ENCODE measurements around the gene NUDT5. TPM values are rescaled to one million over a fixed set of nuclear protein-coding genes. Genes with fewer than 3 reads are reported as not detected.

The NUDT5 gene
- total RNA-seq, 2 donors from 2014 or later, result 41.4 to 89.0 TPM

DNA sequence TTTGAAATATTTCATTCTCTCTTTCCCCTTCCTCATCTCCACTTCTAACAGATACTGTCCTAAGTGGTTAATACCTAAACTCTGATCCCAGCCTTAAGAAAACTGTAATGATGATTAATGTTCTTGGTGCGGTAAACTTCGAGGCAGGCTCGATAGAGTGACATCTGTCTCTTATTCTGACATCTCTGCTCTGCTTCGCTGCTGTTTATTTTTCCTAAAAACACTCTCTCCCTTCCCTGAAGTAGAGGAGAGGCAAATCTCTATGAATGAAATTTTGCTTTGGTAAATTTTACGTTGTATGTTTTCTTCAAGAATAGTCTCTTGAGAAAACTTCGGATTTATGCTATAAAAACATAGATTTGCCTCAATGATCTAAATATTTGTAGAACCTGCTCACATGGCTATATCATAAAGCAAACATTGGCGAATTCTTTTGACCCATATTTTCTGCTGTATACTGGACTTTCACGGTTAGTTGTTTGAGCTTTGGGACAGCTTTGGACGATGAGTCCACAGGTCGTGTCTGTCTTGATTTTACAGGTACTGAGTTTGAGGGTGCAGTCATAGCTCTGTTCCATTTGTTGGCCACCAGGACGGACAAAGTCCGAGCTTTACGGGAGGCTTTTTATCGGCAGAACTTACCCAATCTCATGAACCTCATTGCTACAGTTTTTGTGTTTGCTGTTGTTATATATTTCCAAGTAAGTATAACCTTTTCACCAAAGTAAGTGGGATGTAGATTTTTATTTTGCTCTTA lies 39.1 kb downstream of the NUDT5 start:
- TF ChIP-seq, protein P1, sequence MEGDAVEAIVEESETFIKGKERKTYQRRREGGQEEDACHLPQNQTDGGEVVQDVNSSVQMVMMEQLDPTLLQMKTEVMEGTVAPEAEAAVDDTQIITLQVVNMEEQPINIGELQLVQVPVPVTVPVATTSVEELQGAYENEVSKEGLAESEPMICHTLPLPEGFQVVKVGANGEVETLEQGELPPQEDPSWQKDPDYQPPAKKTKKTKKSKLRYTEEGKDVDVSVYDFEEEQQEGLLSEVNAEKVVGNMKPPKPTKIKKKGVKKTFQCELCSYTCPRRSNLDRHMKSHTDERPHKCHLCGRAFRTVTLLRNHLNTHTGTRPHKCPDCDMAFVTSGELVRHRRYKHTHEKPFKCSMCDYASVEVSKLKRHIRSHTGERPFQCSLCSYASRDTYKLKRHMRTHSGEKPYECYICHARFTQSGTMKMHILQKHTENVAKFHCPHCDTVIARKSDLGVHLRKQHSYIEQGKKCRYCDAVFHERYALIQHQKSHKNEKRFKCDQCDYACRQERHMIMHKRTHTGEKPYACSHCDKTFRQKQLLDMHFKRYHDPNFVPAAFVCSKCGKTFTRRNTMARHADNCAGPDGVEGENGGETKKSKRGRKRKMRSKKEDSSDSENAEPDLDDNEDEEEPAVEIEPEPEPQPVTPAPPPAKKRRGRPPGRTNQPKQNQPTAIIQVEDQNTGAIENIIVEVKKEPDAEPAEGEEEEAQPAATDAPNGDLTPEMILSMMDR (IDR thresholded peaks at IDR 0.05), result no peak
- Histone ChIP-seq H3K9ac (ENCODE audit: low read depth in 2 of 2, low read length in 2 of 2) (no peak overlapping the region), H3K4me3 (no peak overlapping the region), H3K27ac (no peak overlapping the region), H3K36me3 (peaks cover 8% of the 10 kb centered on the region), H3K27me3 (no peaks in the 10 kb centered on the region), H3K4me1 (no peaks in the 10 kb centered on the region), H3K9me3 (no peaks in the 10 kb centered on the region)
- peak; percentile 28 for DNase-seq
- intact Hi-C loops (cut with DNase I), result no loop called here

DNA sequence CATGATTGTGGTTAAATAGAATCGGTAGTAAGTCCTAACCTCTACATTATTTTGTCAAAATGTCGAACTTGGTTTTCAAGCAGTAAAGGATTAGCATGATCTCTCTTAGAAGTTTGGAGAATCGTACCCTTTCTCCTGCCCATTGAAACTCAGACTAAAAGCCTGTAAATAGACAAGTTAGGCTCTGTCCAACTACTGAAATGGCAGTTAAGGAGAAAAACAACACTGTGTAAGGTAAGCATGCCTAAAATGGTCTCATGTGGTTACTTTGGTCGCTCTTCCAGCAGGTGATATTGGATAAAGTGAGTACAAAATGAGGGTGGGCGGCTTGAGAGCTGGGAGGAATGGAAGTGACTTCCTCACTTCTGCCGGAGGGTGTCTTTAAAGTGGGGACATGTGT lies 41.2 kb downstream of the NUDT5 start:
- Histone ChIP-seq H3K4me3 (no peak overlapping the region), H3K27me3 (no peaks in the 10 kb centered on the region), H3K4me1 (no peaks in the 10 kb centered on the region), H3K27ac (no peak overlapping the region), H3K9me3 (no peaks in the 10 kb centered on the region), H3K36me3 (peaks cover 8% of the 10 kb centered on the region), H3K9ac (ENCODE audit: low read depth in 2 of 2, low read length in 2 of 2) (no peak overlapping the region)
- TF ChIP-seq, protein P1 (IDR thresholded peaks at IDR 0.05), result no peak
- intact Hi-C loops (cut with DNase I), result no loop called here
- DNase-seq, result no peak

DNA sequence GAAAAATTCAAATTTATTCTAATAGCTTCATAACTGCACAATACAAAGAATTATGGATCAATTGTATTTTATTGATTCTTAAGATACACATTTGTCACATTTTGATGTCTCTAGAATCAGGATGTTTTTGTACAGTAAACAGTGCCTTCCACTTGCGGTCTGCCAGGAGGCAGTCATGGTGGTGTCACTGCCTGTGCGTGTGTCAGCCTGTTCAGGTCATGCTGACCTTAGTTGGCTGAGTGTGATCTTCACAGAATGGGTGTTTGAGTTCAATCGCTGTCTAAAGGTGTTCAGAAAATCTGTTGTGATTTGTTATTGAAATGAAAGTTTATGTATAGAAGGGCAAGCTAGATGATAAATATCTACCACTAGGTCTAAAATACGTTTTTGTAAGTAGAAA lies 45.5 kb downstream of the NUDT5 start:
- Histone ChIP-seq H3K27me3 (no peaks in the 10 kb centered on the region), H3K9ac (ENCODE audit: low read depth in 2 of 2, low read length in 2 of 2) (no peak overlapping the region), H3K4me1 (no peaks in the 10 kb centered on the region), H3K9me3 (no peaks in the 10 kb centered on the region), H3K36me3 (no peaks in the 10 kb centered on the region), H3K4me3 (no peak overlapping the region), H3K27ac (no peak overlapping the region)
- TF ChIP-seq, protein P1 (IDR thresholded peaks at IDR 0.05), result no peak
- DNase-seq, result no peak
- intact Hi-C loops (cut with DNase I), result no loop called here

DNA sequence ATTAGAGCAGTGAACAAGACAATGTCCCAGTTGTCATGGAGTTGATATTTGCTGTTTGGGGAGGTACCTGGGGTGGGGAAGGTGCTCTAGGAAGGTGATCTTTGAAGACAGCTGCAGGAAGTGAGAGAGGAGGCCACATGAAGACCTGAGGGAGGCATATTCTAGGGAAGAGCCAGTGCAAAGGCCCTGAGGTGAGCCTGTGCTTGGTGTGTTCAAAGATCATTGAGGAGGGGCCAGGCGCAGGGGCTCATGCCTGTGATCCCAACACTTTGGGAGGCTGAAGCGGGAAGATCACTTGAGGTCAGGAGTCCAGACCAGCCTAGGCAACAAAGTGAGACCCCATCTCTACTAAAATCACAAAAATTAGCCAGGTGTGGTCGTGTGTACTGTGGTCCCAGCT lies 51.2 kb downstream of the NUDT5 start:
- Histone ChIP-seq H3K27ac (no peak overlapping the region), H3K27me3 (no peaks in the 10 kb centered on the region), H3K36me3 (no peaks in the 10 kb centered on the region), H3K4me3 (no peak overlapping the region), H3K9me3 (no peaks in the 10 kb centered on the region), H3K4me1 (no peaks in the 10 kb centered on the region), H3K9ac (ENCODE audit: low read depth in 2 of 2, low read length in 2 of 2) (no peak overlapping the region)
- TF ChIP-seq, protein P1 (IDR thresholded peaks at IDR 0.05), result no peak
- DNase-seq, result no peak
- intact Hi-C loops (cut with DNase I), result no loop called here

DNA sequence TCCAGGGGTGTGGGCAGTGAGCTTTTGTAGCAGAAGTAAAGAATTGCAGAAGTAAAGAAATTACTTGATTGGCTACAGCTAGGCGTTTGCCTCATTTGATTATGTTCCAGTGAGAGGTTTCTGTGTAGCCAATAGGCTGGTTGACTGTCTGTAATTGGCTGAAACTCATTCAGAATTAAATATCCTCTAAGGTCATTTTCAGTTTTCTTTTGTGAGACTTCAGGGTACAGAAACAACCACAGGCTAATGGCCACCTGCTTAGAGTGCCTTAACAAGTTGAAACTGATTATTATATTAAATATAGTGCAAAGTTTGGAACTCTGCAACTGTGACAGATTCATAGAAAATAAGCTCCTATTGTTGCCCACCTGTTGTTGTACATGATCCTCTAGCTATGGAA lies 55.7 kb downstream of the NUDT5 start:
- intact Hi-C loops (cut with DNase I), result no loop called here
- DNase-seq, result no peak

More for the DNA sequence above, 55.7 kb downstream of the NUDT5 start:
- TF ChIP-seq, protein P1 (IDR thresholded peaks at IDR 0.05), result no peak
- no peaks in the 10 kb centered on the region for H3K9me3 ChIP-seq
- no peaks in the 10 kb centered on the region for H3K27me3 ChIP-seq
- no peak overlapping the region for H3K27ac ChIP-seq
- no peaks in the 10 kb centered on the region for H3K4me1 ChIP-seq
- no peak overlapping the region for H3K4me3 ChIP-seq
- no peak overlapping the region for H3K9ac ChIP-seq (ENCODE audit: low read depth in 2 of 2, low read length in 2 of 2)
- H3K36me3 ChIP-seq, result peaks cover 5% of the 10 kb centered on the region

Measured in colonic mucosa (tissue), 4 donors.